ENCODE measurements around the gene NACC2. TPM values are rescaled to one million over a fixed set of nuclear protein-coding genes. Genes with fewer than 3 reads are reported as not detected.

Gene NACC2
- total and polyA plus RNA-seq, 10 donors: 2.1 to 34.9 (median 23.7) TPM

- no peak for DNase-seq
- TF ChIP-seq POLR2AphosphoS5 (IDR thresholded peaks at IDR 0.05) (no peak), CTCF (IDR thresholded peaks at IDR 0.05 in 8 of 11, conservative IDR thresholded peaks at IDR 0.05 in 3 of 11) (no peak), POLR2A (IDR thresholded peaks at IDR 0.05) (no peak)
- H3K4me3 ChIP-seq: no peak overlapping the region
- H3K4me1 ChIP-seq: peaks cover 19 to 96% (median 76%) of the 10 kb centered on the region in 6 donors
- H3K36me3 ChIP-seq: peaks cover 0 to 11% (median 0%) of the 10 kb centered on the region in 6 donors
- H3K9me3 ChIP-seq: no peaks in the 10 kb centered on the region
- H3K27me3 ChIP-seq (replicated peaks in 1 of 7): peaks cover 0 to 20% (median 3%) of the 10 kb centered on the region in 7 donors
- H3K27ac ChIP-seq: no peak overlapping the region
- WGBS, 5 donors: 79 to 91% (median 83%) methylated on average over 28 to 30 of the region's 30 CpGs
- intact Hi-C loops (cut with DNase I; ENCODE audit: low total_unique reads): no loop called here
Measured at GRCh38 chr9:136057236-136058081, 37.6 kb downstream of the NACC2 start.

- intact Hi-C loops (cut with DNase I; ENCODE audit: low total_unique reads): no loop called here
- H3K36me3 ChIP-seq: peaks cover 0 to 7% (median 0%) of the 10 kb centered on the region in 6 donors
- H3K27me3 ChIP-seq (replicated peaks in 1 of 7): peaks cover 0 to 28% (median 4%) of the 10 kb centered on the region in 7 donors
- peaks cover 25 to 100% (median 84%) of the 10 kb centered on the region in 6 donors for H3K4me1 ChIP-seq
- no peak overlapping the region for H3K27ac ChIP-seq
- no peak overlapping the region for H3K4me3 ChIP-seq
- TF ChIP-seq POLR2A (IDR thresholded peaks at IDR 0.05): no peak
- no peak for TF ChIP-seq CTCF (IDR thresholded peaks at IDR 0.05 in 8 of 11, conservative IDR thresholded peaks at IDR 0.05 in 3 of 11)
- TF ChIP-seq POLR2AphosphoS5 (IDR thresholded peaks at IDR 0.05): no peak
- 86 to 94% (median 89%) methylated on average over 14 to 25 of the region's 25 CpGs for WGBS, 5 donors
- no peak for DNase-seq
- no peaks in the 10 kb centered on the region for H3K9me3 ChIP-seq
Measured at GRCh38 chr9:136056546-136057235, 38.4 kb downstream of the NACC2 start.

- Histone ChIP-seq H3K4me1 (peaks cover 25 to 100% (median 88%) of the 10 kb centered on the region in 6 donors), H3K4me3 (no peak overlapping the region)
- WGBS, 5 donors: 41 to 49% (median 45%) methylated on average over 19 to 30 of the region's 30 CpGs
Measured at GRCh38 chr9:136055715-136056545, 39.2 kb downstream of the NACC2 start.

More at GRCh38 chr9:136055715-136056545, 39.2 kb downstream of the NACC2 start:
- H3K27ac ChIP-seq: no peak overlapping the region
- H3K27me3 ChIP-seq (replicated peaks in 1 of 7): peaks cover 0 to 36% (median 7%) of the 10 kb centered on the region in 7 donors
- intact Hi-C loops (cut with DNase I; ENCODE audit: low total_unique reads): no loop called here
- DNase-seq: no peak
- peaks cover 0 to 7% (median 0%) of the 10 kb centered on the region in 6 donors for H3K36me3 ChIP-seq
- TF ChIP-seq CTCF (IDR thresholded peaks at IDR 0.05 in 8 of 11, conservative IDR thresholded peaks at IDR 0.05 in 3 of 11) (no peak), POLR2A (IDR thresholded peaks at IDR 0.05) (no peak), POLR2AphosphoS5 (IDR thresholded peaks at IDR 0.05) (no peak)
- H3K9me3 ChIP-seq: no peaks in the 10 kb centered on the region
